K562 (cell line): ENCODE data around the gene XPA. TPM values are rescaled to one million over a fixed set of nuclear protein-coding genes. Genes with fewer than 3 reads are reported as not detected.

ENCODE experiments used
- ATAC-seq: fragments of 200-7000 bp; cut with Tn5 transposase; 3 replicates; pipeline ENCODE4 v1.9.1; 2020; ENCODE audit warnings: moderate library complexity
- BruUV-seq: library from RNA; stranded (reverse); fragments of 400-500 nt; replicated peaks from 2 replicates; lab custom pipeline; 2021; lab: Mats Ljungman, UMichigan
- CTCF ChIA-PET: fragments of 300-600 bp; formaldehyde crosslinking; extraction: SDS; loops from one replicate; lab custom pipeline; 2021; ENCODE audit warnings: low intra/inter-chr PET ratio; lab: Yijun Ruan, JAX
- POLR2A ChIA-PET: fragments of 300-600, 350-650 bp; sonication (Branson Sonifier 250); formaldehyde crosslinking; extraction: SDS; loops from one replicate; lab custom pipeline; 2021; ENCODE audit warnings: antibody characterized with exemption, inconsistent platforms; lab: Yijun Ruan, JAX
- DNase-seq, 4 experiments: peaks; one replicate each; pipeline versions ENCODE4 v3.0.0 to v3.0.0-alpha.2; 2011 to 2018; ENCODE audit warnings: low spot score in 3 of 4, mixed read lengths in 3 of 4; ENCODE audit errors: extremely low read depth in 1 of 4
- FAIRE-seq: peaks from 2 replicates; lab custom pipeline; 2011; peaks lifted over from hg19 to GRCh38; lab: Jason Lieb, UNC
- H2AFZ ChIP-seq: 2 replicates; pipeline ENCODE4 v1.6.0; 2011; ENCODE audit warnings: low read depth, low read length, control low read depth, inconsistent platforms
- H3K27ac ChIP-seq: fragments of 200-600 bp; 3 replicates; pipeline ENCODE4 v1.8.0; 2011; ENCODE audit warnings: low read depth, mild to moderate bottlenecking, control low read depth, inconsistent platforms, low read length, moderate library complexity, mixed read lengths; ENCODE audit errors: extremely low read depth
- H3K27me3 ChIP-seq, 2 experiments: fragments of 300-600 bp in 1 of 2; 2 replicates in 1 of 2; 3 replicates in 1 of 2; pipeline versions ENCODE4 v1.6.0 to v1.8.0; 2011; ENCODE audit warnings: inconsistent platforms in 2 of 2, low read length in 2 of 2, mild to moderate bottlenecking in 1 of 2, mixed read lengths in 1 of 2, moderate library complexity in 1 of 2; ENCODE audit not compliant: control insufficient read depth in 2 of 2, insufficient read depth in 2 of 2
- H3K36me3 ChIP-seq: fragments of 300-600 bp; 3 replicates; pipeline ENCODE4 v1.8.0; 2011; ENCODE audit warnings: mild to moderate bottlenecking, low read length, inconsistent platforms; ENCODE audit not compliant: control insufficient read depth, insufficient read depth
- H3K4me1 ChIP-seq, 2 experiments: fragments of 200-600 bp in 1 of 2; replicated peaks in 1 of 2; 2 replicates in 1 of 2; 3 replicates in 1 of 2; pipeline versions ENCODE4 v1.5.1 to v1.8.0; 2011; ENCODE audit warnings: inconsistent platforms in 2 of 2, low read length in 2 of 2, mild to moderate bottlenecking in 1 of 2, mixed read lengths in 1 of 2, moderate library complexity in 1 of 2; ENCODE audit not compliant: control insufficient read depth in 2 of 2, insufficient read depth in 2 of 2
- H3K4me2 ChIP-seq: 2 replicates; pipeline ENCODE4 v1.6.1; 2011; ENCODE audit warnings: low read length, control low read depth, inconsistent platforms, mixed read lengths; ENCODE audit not compliant: insufficient read depth
- H3K4me3 ChIP-seq: fragments of 200-600 bp; sonication (generic), shearing (Covaris generic); 2 replicates; pipeline ENCODE4 v1.5.1; 2016; ENCODE audit warnings: control low read depth, inconsistent platforms
- H3K79me2 ChIP-seq: fragments of 200-600 bp; 3 replicates; pipeline ENCODE4 v1.8.0; 2011; ENCODE audit warnings: low read length, inconsistent platforms; ENCODE audit not compliant: control insufficient read depth, insufficient read depth
- H3K9ac ChIP-seq, 2 experiments: 2 replicates each; pipeline versions ENCODE4 v1.6.0 to v1.6.1; 2011; ENCODE audit warnings: low read depth in 2 of 2, low read length in 2 of 2, control low read depth in 1 of 2, inconsistent platforms in 1 of 2, mild to moderate bottlenecking in 1 of 2, mixed read lengths in 1 of 2; ENCODE audit not compliant: insufficient read depth in 1 of 2
- H3K9me1 ChIP-seq: one replicate; pipeline ENCODE4 v1.6.0; 2011; ENCODE audit warnings: inconsistent platforms, mild to moderate bottlenecking, low read length, moderate library complexity; ENCODE audit not compliant: control insufficient read depth, insufficient read depth
- H3K9me3 ChIP-seq: replicated peaks from 2 replicates; pipeline ENCODE4 v1.5.1; 2011; ENCODE audit warnings: low read depth, low read length, inconsistent platforms; ENCODE audit not compliant: control insufficient read depth, insufficient read depth
- H4K20me1 ChIP-seq: replicated peaks from 2 replicates; pipeline ENCODE4 v1.6.1; 2011; ENCODE audit warnings: low read length, inconsistent platforms, mixed read lengths; ENCODE audit not compliant: control insufficient read depth, insufficient read depth
- ARID1B ChIP-seq: fragments of 450-650 bp; IDR thresholded peaks from 2 replicates; pipeline ENCODE4 v1.6.1; 2016; ENCODE audit warnings: antibody characterized with exemption, mild to moderate bottlenecking, inconsistent platforms
- CBFA2T2 ChIP-seq: fragments of 450-650 bp; conservative IDR thresholded peaks from 2 replicates; pipeline ENCODE4 v1.6.1; 2017; ENCODE audit warnings: mild to moderate bottlenecking
- CBX5 ChIP-seq: IDR thresholded peaks from 2 replicates; pipeline ENCODE4 v1.6.1; 2014; ENCODE audit warnings: low read depth, borderline replicate concordance
- CCAR2 ChIP-seq: fragments of 200-400 bp; formaldehyde crosslinking; IDR thresholded peaks from 2 replicates; pipeline ENCODE4 v1.6.1; 2017; ENCODE audit warnings: mild to moderate bottlenecking, low read depth, low read length
- E2F4 ChIP-seq: sonication (generic); formaldehyde crosslinking; IDR thresholded peaks from 2 replicates; pipeline ENCODE4 v1.8.0; 2022; ENCODE audit warnings: mild to moderate bottlenecking, low read depth, missing genetic modification reagents
- GATAD2A ChIP-seq: fragments of 450-650 bp; IDR thresholded peaks from 2 replicates; pipeline ENCODE4 v1.6.1; 2017
- KDM4B ChIP-seq, 2 experiments: fragments of 450-650 bp in 1 of 2; sonication (generic) in 1 of 2; IDR thresholded peaks; 2 replicates each; pipeline ENCODE4 v1.6.1; 2016 to 2017; ENCODE audit warnings: borderline replicate concordance in 2 of 2, antibody characterized with exemption in 1 of 2, low read depth in 1 of 2, mild to moderate bottlenecking in 1 of 2
- MAX ChIP-seq: sonication (generic); formaldehyde crosslinking; IDR thresholded peaks from 2 replicates; pipeline ENCODE4 v1.9.0; 2022; ENCODE audit warnings: mild to moderate bottlenecking, missing genetic modification reagents
- MAZ ChIP-seq, 2 experiments: fragments of 450-650 bp in 1 of 2; sonication (generic) in 1 of 2; formaldehyde crosslinking; IDR thresholded peaks in 1 of 2; conservative IDR thresholded peaks in 1 of 2; 2 replicates each; pipeline versions ENCODE4 v1.4.0 to v1.5.0; 2020; ENCODE audit warnings: mild to moderate bottlenecking in 1 of 2, missing genetic modification reagents in 1 of 2
- NEUROD1 ChIP-seq: fragments of 150-350 bp; IDR thresholded peaks from 2 replicates; pipeline ENCODE4 v1.6.1; 2014; ENCODE audit warnings: borderline replicate concordance, low read length, low read depth; ENCODE audit not compliant: partially characterized antibody
- STAG1 ChIP-seq: sonication (generic); formaldehyde crosslinking; IDR thresholded peaks from 2 replicates; pipeline ENCODE4 v1.5.0; 2020; ENCODE audit warnings: missing genetic modification reagents, borderline replicate concordance
- TCFL5 ChIP-seq: fragments of 250-450 bp; sonication (Bioruptor Pico); conservative IDR thresholded peaks from 2 replicates; pipeline ENCODE4 v1.6.1; 2021; ENCODE audit warnings: mild to moderate bottlenecking, moderate library complexity, matching md5 sums
- XRCC4 ChIP-seq: IDR thresholded peaks from one replicate; pipeline ENCODE4 v1.6.1; 2011; ENCODE audit not compliant: insufficient read depth, insufficient read length; ENCODE audit errors: extremely low read depth
- ZNF740 ChIP-seq, 3 experiments: fragments of 200-800 bp in 1 of 3; sonication (Bioruptor generic) in 1 of 3; sonication (generic) in 1 of 3; formaldehyde crosslinking in 1 of 3; IDR thresholded peaks; 2 replicates each; pipeline versions ENCODE4 v1.6.1 to v1.8.0; 2016 to 2022; ENCODE audit warnings: mild to moderate bottlenecking in 2 of 3, missing compliant biosample characterization in 2 of 3, missing genetic modification characterization in 2 of 3, missing genetic modification reagents in 1 of 3
- WGBS: fragments of 100-300 bp; shearing (Covaris generic); methylation state at CpG from one replicate; pipeline ENCODE4 v1.1.6; 2016; ENCODE audit warnings: low coverage, mixed read lengths; ENCODE audit not compliant: insufficient coverage; ENCODE audit errors: missing lambda C conversion rate; 5-methylcytosine and 5-hydroxymethylcytosine counted together
- in situ Hi-C: fragments of 300-500 bp; cut with MboI; formaldehyde crosslinking; loops from 4 replicates; pipeline ENCODE4 v1.15.0; 2018; ENCODE audit warnings: inconsistent platforms, mixed read lengths
- intact Hi-C: fragments of 100-400 bp; cut with micrococcal nuclease; formaldehyde crosslinking; loops from 2 replicates; pipeline ENCODE4 v1.14.2; 2022
- polyA plus RNA-seq, 8 experiments: library from polyadenylated mRNA; depleted of rRNA in 4 of 8; stranded (reverse) in 5 of 8; unstranded in 3 of 8; fragments of >200 nt; fragmentation: Nextera tagmentation in 2 of 8; fragmentation: Illumina TruSeq in 1 of 8; extraction: Ambion mirVana in 2 of 8; extraction: Trizol in 1 of 8; gene quantifications; 2 replicates each; pipeline versions ENCODE4 v1.2.1 to v1.2.3, GENCODE V29; 2011 to 2014; ENCODE audit warnings: inconsistent platforms in 1 of 8, missing spikeins in 1 of 8
- total RNA-seq, 7 experiments: library from RNA; depleted of rRNA in 6 of 7; stranded (reverse); fragments of >200 nt in 6 of 7; fragmentation: Illumina TruSeq in 2 of 7; extraction: Trizol in 2 of 7; gene quantifications; 2 replicates each; pipeline versions ENCODE4 v1.2.1 to v1.2.3, GENCODE V29; 2011 to 2021; ENCODE audit warnings: low replicate concordance in 1 of 7
- TF ChIP-seq, protein P1 (sequence below): fragments of 250-450 bp; sonication (Bioruptor Pico); IDR thresholded peaks from 2 replicates; pipeline ENCODE4 v1.5.0; 2022; ENCODE audit warnings: mild to moderate bottlenecking

XPA gene
- total and polyA plus RNA-seq, 9 of the 15 experiments (the other 6 are each of a cell fraction or from before 2014, with no cell fraction given), result 5.1 to 18.2 (median 14.1) TPM

- peak overlapping the region; percentile 4 to 79; a peak in 2 of 4 replicates for H3K9ac ChIP-seq
- no peaks in the 10 kb centered on the region for H3K9me1 ChIP-seq
- H3K4me2 ChIP-seq, result peak overlapping the region; percentile 67
- ATAC-seq (peak; percentile 81), FAIRE-seq (peak; percentile 37), DNase-seq (peak; percentile 46 to 59 (median 57))
- H3K4me3 ChIP-seq, result peak overlapping the region; percentile 21
- ChIA-PET POLR2A (interaction anchor here (0.7 to 1.8 kb wide), 2 partner anchors 10 to 28 kb away, joined by 3 to 4 read pairs; no protein-coding TSS in a partner anchor), CTCF (no interaction called here)
- under 1% methylated on average over 46 of the region's 56 CpGs for WGBS
- H3K27me3 ChIP-seq, result peaks cover 11 to 52% of the 10 kb centered on the region in 2 experiments
- H4K20me1 ChIP-seq, result no peaks in the 10 kb centered on the region
- H3K9me3 ChIP-seq, result no peaks in the 10 kb centered on the region
- intact Hi-C loops (no loop called here), in situ Hi-C loops (no loop called here)
- H2AFZ ChIP-seq, result peak overlapping the region; percentile 76
- peaks cover 3 to 10% of the 10 kb centered on the region in 2 experiments; a peak in 4 of 5 replicates for H3K4me1 ChIP-seq
- no peaks in the 10 kb centered on the region for H3K36me3 ChIP-seq
- H3K27ac ChIP-seq, result no peak overlapping the region
- H3K79me2 ChIP-seq, result no peaks in the 10 kb centered on the region
- no TSS peak for BruUV-seq
- TF ChIP-seq ARID1B (no peak), NEUROD1 (no peak), CCAR2 (no peak), ZNF740 (CRISPR knock-in tag; IDR thresholded peaks at IDR 0.05) (peak; percentile 48; the same call in 1 of the 2 replicates), ZNF740 (tag; IDR thresholded peaks at IDR 0.05) (no peak), MAX (CRISPR knock-in tag) (no peak), STAG1 (peak; percentile 33; the same call in 1 of the 2 replicates), XRCC4 (no peak), CBX5 (0 out of 2 replicates have a peak, but pooled peaks have one; percentile 32), E2F4 (CRISPR knock-in tag) (no peak), TCFL5 (CRISPR knock-in tag) (no peak), GATAD2A (no peak), CBFA2T2 (no peak), KDM4B (IDR thresholded peaks at IDR 0.05; ENCODE audit: borderline replicate concordance in 2 of 2, low read depth in 1 of 2) (peak in 1 of 2 experiments; percentile 32; a peak in 1 of 4 replicates), MAZ (CRISPR knock-in tag; conservative IDR thresholded peaks at IDR 0.05 in 1 of 2, IDR thresholded peaks at IDR 0.05 in 1 of 2) (peak; percentile 64 to 72)
- TF ChIP-seq, protein P1, sequence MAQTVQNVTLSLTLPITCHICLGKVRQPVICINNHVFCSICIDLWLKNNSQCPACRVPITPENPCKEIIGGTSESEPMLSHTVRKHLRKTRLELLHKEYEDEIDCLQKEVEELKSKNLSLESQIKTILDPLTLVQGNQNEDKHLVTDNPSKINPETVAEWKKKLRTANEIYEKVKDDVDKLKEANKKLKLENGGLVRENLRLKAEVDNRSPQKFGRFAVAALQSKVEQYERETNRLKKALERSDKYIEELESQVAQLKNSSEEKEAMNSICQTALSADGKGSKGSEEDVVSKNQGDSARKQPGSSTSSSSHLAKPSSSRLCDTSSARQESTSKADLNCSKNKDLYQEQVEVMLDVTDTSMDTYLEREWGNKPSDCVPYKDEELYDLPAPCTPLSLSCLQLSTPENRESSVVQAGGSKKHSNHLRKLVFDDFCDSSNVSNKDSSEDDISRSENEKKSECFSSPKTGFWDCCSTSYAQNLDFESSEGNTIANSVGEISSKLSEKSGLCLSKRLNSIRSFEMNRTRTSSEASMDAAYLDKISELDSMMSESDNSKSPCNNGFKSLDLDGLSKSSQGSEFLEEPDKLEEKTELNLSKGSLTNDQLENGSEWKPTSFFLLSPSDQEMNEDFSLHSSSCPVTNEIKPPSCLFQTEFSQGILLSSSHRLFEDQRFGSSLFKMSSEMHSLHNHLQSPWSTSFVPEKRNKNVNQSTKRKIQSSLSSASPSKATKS (CRISPR knock-in tag), result no peak
Observed at GRCh38 chr9:97740848-97741821, 44.0 kb upstream of the XPA start.
